Measurements from ENCODE around the gene PHC2. TPM values are rescaled to one million over a fixed set of nuclear protein-coding genes. Genes with fewer than 3 reads are reported as not detected.

Gene PHC2
- total and polyA plus RNA-seq, 2 of the 13 experiments (the other 11 are each of a cell fraction or from before 2014, with no cell fraction given) = 52.5 to 84.9 TPM

DNA sequence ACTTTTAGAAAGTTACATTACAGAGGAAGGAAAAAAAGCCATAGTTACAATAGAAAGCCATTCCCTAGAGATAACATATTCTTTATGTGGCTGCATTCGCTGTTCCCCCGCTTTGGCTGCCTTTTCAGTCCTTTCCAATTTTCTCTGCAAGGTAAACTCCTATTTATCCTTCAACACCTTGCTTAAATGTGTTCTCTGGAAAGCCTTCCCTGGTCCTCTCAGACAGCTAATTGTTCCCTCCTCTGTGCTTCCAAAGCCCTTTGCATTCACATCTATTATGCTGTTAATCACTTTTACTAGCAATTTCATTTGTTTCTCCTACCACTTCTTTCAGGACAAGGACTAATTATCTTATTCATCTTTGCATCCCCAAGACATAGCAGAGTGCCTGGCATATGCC, 1.6 kb downstream of the PHC2 start:
- 90% methylated on average over 2 of the region's 2 CpGs for WGBS (ENCODE audit: low lambda C conversion rate)
- H3K9ac ChIP-seq (ENCODE audit: insufficient read depth, low read depth, low read length) = no peak overlapping the region
- H4K20me1 ChIP-seq (ENCODE audit: insufficient read depth, low read length) = no peaks in the 10 kb centered on the region
- H2AFZ ChIP-seq (ENCODE audit: low read length) = no peak overlapping the region
- in situ Hi-C loops (cut with HindIII; ENCODE audit: extremely low pct_ligation_motif_present, low pct_unique_long_range_greater_than_20kb) (no loop called here), intact Hi-C loops (cut with micrococcal nuclease; ENCODE audit: unreplicated experiment) (no loop called here)
- no peaks in the 10 kb centered on the region for H3K79me2 ChIP-seq (ENCODE audit: insufficient read depth, low read length)
- TF ChIP-seq ZNF558 (CRISPR knock-in tag; IDR thresholded peaks at IDR 0.05; ENCODE audit: borderline replicate concordance) (no peak), ZC3H4 (CRISPR knock-in tag; IDR thresholded peaks at IDR 0.05; ENCODE audit: borderline replicate concordance) (no peak), ZNF557 (CRISPR knock-in tag; IDR thresholded peaks at IDR 0.05) (no peak), HOXA9 (CRISPR knock-in tag; IDR thresholded peaks at IDR 0.05; ENCODE audit: borderline replicate concordance) (no peak), PAF1 (CRISPR knock-in tag; IDR thresholded peaks at IDR 0.05) (no peak), MED1 (CRISPR knock-in tag; IDR thresholded peaks at IDR 0.05) (no peak), ZNF530 (CRISPR knock-in tag; IDR thresholded peaks at IDR 0.05; ENCODE audit: low read depth) (no peak), IRX3 (CRISPR knock-in tag; IDR thresholded peaks at IDR 0.05; ENCODE audit: borderline replicate concordance, low read depth) (no peak), NFYB (CRISPR knock-in tag; IDR thresholded peaks at IDR 0.05) (no peak), RARG (CRISPR knock-in tag; IDR thresholded peaks at IDR 0.05; ENCODE audit: low read depth) (no peak), ZSCAN9 (CRISPR knock-in tag; IDR thresholded peaks at IDR 0.05; ENCODE audit: borderline replicate concordance) (no peak), ZNF383 (CRISPR knock-in tag; IDR thresholded peaks at IDR 0.05; ENCODE audit: borderline replicate concordance) (no peak), RNF2 (conservative IDR thresholded peaks at IDR 0.05; ENCODE audit: low read depth) (no peak), KLF11 (CRISPR knock-in tag; IDR thresholded peaks at IDR 0.05) (no peak)
- TF ChIP-seq, protein P1, sequence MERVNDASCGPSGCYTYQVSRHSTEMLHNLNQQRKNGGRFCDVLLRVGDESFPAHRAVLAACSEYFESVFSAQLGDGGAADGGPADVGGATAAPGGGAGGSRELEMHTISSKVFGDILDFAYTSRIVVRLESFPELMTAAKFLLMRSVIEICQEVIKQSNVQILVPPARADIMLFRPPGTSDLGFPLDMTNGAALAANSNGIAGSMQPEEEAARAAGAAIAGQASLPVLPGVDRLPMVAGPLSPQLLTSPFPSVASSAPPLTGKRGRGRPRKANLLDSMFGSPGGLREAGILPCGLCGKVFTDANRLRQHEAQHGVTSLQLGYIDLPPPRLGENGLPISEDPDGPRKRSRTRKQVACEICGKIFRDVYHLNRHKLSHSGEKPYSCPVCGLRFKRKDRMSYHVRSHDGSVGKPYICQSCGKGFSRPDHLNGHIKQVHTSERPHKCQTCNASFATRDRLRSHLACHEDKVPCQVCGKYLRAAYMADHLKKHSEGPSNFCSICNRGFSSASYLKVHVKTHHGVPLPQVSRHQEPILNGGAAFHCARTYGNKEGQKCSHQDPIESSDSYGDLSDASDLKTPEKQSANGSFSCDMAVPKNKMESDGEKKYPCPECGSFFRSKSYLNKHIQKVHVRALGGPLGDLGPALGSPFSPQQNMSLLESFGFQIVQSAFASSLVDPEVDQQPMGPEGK (CRISPR knock-in tag; IDR thresholded peaks at IDR 0.05) = no peak
- TF ChIP-seq, protein P2, sequence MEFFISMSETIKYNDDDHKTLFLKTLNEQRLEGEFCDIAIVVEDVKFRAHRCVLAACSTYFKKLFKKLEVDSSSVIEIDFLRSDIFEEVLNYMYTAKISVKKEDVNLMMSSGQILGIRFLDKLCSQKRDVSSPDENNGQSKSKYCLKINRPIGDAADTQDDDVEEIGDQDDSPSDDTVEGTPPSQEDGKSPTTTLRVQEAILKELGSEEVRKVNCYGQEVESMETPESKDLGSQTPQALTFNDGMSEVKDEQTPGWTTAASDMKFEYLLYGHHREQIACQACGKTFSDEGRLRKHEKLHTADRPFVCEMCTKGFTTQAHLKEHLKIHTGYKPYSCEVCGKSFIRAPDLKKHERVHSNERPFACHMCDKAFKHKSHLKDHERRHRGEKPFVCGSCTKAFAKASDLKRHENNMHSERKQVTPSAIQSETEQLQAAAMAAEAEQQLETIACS (CRISPR knock-in tag; IDR thresholded peaks at IDR 0.05) = no peak
- DNase-seq (ENCODE audit: low spot score) (no peak), ATAC-seq (no peak), FAIRE-seq (no peak)
- peaks cover 24% of the 10 kb centered on the region for H3K4me1 ChIP-seq (ENCODE audit: insufficient read depth, low read length)
- CTCF ChIA-PET (ENCODE audit: low intra/inter-chr PET ratio, low total read pairs) = no interaction called here
- POLR2A ChIA-PET = no interaction called here
- H3K27ac ChIP-seq (ENCODE audit: extremely low read length, insufficient read depth, low read length) = no peak overlapping the region
- H3K4me2 ChIP-seq (ENCODE audit: low read depth, low read length) = no peak overlapping the region
- no peak overlapping the region for H3K4me3 ChIP-seq (replicated peaks in 1 of 3; ENCODE audit: insufficient read depth in 1 of 3, low read depth in 2 of 3, low read length in 3 of 3)
- no peaks in the 10 kb centered on the region for H3K36me3 ChIP-seq (replicated peaks in 1 of 2; ENCODE audit: control insufficient read depth in 1 of 2, insufficient read depth in 2 of 2, low read length in 2 of 2)
- no peaks in the 10 kb centered on the region for H3K9me3 ChIP-seq (ENCODE audit: low read length)
- BruUV-seq (replicated peaks) = TSS peak; percentile 65
- peaks cover 0 to 28% of the 10 kb centered on the region in 2 experiments; a peak in 2 of 5 replicates for H3K27me3 ChIP-seq (ENCODE audit: control insufficient read depth in 1 of 2, insufficient read depth in 2 of 2, low read length in 2 of 2)

All from HepG2 (cell line).